Measurements from ENCODE around the gene ATPAF1.
"Not testable (repeated sequence)": the region's sequence is repeated elsewhere in the genome, so short reads cannot be mapped to it uniquely, and the experiment has no call there.

The ATPAF1 gene

DNA sequence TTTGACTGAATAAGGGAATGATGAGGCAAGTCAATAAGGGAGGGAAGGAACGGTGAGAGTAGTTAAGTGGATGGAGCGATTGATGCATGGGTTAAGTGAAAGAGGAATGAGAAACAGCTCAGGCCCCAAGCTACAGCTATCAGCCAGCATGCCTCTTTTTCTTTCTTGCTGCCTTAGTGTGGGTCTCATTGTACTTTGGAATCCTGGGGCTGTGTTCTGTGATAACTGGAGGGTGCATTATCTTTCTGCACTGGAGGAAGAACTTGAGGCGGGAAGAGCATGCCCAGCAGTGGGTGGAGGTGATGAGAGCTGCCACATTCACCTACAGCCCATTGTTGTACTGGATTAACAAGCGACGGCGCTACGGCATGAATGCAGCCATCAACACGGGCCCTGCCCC lies 4.5 kb upstream of the ATPAF1 start:
- peak; percentile 27 to 32 for DNase-seq
- TF ChIP-seq GATA1 (IDR thresholded peaks at IDR 0.05; ENCODE audit: low read depth, low read length) (no peak), POLR2A (IDR thresholded peaks at IDR 0.05; ENCODE audit: low read length) (no peak)

DNA sequence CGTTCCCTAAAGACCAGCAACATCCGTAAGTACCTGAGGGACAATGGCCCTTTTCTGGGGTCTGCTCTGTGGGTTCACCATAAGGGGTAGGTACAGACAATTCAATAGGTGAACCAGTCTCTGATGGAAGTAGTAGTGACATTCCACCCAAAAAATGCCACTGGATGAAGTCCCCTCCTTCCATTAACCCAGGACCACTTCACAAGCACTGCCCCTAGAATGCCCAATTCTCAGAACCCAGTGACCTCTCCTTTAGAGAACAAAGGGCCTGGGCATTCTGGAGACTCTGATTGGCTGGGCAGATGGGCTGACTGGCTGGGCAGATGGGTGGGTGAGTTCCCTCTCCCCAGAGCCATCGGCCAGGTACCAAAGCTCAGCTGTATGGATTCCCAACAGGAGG lies 3.4 kb upstream of the ATPAF1 start, which contains the start of gene TEX38:
TEX38 (plus strand) TSS at position 301 of the 400 bp plus-strand sequence; CDS start at position 382, 81 bp downstream.
- no peak for DNase-seq
- TF ChIP-seq POLR2A (IDR thresholded peaks at IDR 0.05; ENCODE audit: low read length): no peak

- TF ChIP-seq GATA1 (IDR thresholded peaks at IDR 0.05; ENCODE audit: low read depth, low read length) (no peak), POLR2A (IDR thresholded peaks at IDR 0.05; ENCODE audit: low read length) (no peak)
- peak; percentile 38 to 50 for DNase-seq
These were observed 2.0 kb upstream of the ATPAF1 start for GRCh38 chr1:46670134-46670533.

DNA sequence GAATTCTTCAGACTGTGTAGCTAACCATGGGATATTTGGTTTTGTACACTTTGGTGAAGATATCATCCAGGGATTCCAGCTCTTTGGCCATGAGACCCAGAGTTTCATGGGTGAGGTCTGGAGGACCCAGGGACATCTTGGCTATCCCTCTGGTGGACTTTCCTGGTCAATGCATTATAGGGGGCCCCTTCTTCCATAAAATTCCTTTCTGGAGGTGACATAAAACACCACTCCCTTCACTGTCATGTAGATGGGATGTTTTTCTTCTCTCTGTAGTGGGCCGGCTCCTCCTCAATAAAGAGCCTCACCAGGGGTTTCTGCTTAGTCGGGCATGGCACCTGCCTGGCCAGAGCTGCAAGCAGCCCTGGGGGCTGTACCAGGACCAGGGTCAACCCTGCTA lies 2.2 kb downstream of the ATPAF1 start:
- TF ChIP-seq POLR2A (IDR thresholded peaks at IDR 0.05; ENCODE audit: low read length) (no peak), GATA1 (IDR thresholded peaks at IDR 0.05; ENCODE audit: low read depth, low read length) (no peak)
- DNase-seq: no peak

DNA sequence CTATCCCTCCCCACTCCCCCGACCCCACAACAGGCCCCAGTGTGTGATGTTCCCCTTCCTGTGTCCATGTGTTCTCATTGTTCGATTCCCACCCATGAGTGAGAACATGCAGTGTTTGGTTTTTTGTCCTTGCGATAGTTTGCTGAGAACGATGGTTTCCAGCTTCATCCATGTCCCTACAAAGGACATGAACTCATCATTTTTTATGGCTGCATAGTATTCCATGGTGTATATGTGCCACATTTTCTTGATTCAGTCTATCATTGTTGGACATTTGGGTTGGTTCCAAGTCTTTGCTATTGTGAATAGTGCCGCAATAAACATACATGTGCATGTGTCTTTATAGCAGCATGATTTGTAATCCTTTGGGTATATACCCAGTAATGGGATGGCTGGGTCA lies 5.2 kb downstream of the ATPAF1 start:
- DNase-seq: not testable (repeated sequence)

GRCh38 chr1:46660116-46660515 lies 8.0 kb downstream of the ATPAF1 start:
- DNase-seq: not testable (repeated sequence)

- no peak for TF ChIP-seq POLR2A (IDR thresholded peaks at IDR 0.05; ENCODE audit: low read length)
- DNase-seq: no peak
These were observed 8.8 kb downstream of the ATPAF1 start for GRCh38 chr1:46659307-46659870.

DNA sequence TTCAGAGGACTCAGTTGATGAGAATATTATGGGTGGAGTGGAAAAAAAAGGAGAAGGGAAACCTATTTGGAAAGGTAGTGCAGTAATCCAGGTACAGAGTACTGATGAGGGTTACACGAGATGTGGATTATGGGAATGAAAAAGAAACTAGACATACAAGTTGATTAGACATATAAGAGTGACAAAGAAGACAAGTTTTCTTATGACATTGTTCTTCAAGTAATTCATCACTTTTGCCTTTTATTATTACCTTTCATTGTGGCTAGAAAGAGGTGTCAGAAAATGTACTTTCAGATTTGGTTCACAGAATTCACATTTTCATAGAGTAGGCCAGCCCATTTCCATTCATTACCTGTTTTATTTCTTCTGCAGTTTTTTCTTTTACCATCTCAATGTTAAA lies 10.4 kb downstream of the ATPAF1 start:
- no peak for DNase-seq
- TF ChIP-seq POLR2A (IDR thresholded peaks at IDR 0.05; ENCODE audit: low read length): no peak
- TF ChIP-seq GATA1 (IDR thresholded peaks at IDR 0.05; ENCODE audit: low read depth, low read length): no peak

- TF ChIP-seq GATA1 (IDR thresholded peaks at IDR 0.05; ENCODE audit: low read depth, low read length): no peak
- no peak for TF ChIP-seq POLR2A (IDR thresholded peaks at IDR 0.05; ENCODE audit: low read length)
- DNase-seq: no peak
These were observed 11.5 kb downstream of the ATPAF1 start for GRCh38 chr1:46656643-46657042.

GRCh38 chr1:46655848-46656247 lies 12.3 kb downstream of the ATPAF1 start:
- TF ChIP-seq GATA1 (IDR thresholded peaks at IDR 0.05; ENCODE audit: low read depth, low read length) (no peak), POLR2A (IDR thresholded peaks at IDR 0.05; ENCODE audit: low read length) (no peak)
- DNase-seq: no peak

DNA sequence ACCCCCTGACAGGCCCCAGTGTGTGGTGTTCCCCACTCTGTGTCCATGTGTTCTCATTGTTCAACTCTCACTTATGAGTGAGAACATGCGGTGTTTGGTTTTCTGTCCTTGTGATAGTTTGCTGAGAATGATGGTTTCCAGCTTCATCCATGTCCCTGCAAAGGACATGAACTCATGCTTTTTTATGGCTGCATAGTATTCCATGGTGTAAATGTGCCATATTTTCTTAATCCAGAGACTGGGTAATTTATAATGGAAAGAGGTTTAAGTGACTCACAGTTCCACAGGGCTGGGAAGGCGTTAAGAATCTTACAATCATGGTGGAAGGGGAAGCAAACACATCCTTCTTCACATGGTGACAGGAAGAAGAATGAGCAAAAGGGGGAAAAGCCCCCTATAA lies 13.5 kb downstream of the ATPAF1 start:
- not testable (repeated sequence) for DNase-seq

GRCh38 chr1:46654012-46654411 lies 14.2 kb downstream of the ATPAF1 start:
- no peak for DNase-seq
- TF ChIP-seq POLR2A (IDR thresholded peaks at IDR 0.05; ENCODE audit: low read length): no peak
- no peak for TF ChIP-seq GATA1 (IDR thresholded peaks at IDR 0.05; ENCODE audit: low read depth, low read length)

DNA sequence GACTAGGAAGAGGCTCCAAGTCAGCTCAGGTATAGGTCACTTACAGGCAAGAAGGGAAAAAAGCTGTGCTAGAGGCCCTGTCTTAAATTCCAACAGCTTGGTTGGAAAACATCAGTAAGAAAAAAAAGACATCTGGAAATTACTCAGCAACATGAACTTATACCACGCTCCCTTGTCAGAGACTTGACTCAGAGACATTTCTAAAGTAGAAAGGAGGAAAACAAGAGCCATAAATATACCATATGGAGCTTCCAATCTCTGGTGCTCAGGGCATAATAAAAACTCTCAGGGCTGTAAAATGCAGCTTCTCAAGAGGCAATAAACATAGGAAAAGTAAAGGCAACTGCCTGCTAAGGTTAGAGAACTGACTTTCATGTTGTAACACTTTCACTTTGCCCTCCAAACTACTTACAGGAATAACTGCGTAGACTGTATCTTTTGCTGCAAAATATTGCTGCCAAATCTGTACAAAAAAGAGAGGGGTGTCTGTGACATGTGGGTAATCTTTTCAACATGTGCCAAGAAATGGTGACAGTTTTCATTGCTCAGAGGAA lies 14.7 kb downstream of the ATPAF1 start:
- no peak for TF ChIP-seq GATA1 (IDR thresholded peaks at IDR 0.05; ENCODE audit: low read depth, low read length)
- no peak for TF ChIP-seq POLR2A (IDR thresholded peaks at IDR 0.05; ENCODE audit: low read length)
- DNase-seq: no peak

DNA sequence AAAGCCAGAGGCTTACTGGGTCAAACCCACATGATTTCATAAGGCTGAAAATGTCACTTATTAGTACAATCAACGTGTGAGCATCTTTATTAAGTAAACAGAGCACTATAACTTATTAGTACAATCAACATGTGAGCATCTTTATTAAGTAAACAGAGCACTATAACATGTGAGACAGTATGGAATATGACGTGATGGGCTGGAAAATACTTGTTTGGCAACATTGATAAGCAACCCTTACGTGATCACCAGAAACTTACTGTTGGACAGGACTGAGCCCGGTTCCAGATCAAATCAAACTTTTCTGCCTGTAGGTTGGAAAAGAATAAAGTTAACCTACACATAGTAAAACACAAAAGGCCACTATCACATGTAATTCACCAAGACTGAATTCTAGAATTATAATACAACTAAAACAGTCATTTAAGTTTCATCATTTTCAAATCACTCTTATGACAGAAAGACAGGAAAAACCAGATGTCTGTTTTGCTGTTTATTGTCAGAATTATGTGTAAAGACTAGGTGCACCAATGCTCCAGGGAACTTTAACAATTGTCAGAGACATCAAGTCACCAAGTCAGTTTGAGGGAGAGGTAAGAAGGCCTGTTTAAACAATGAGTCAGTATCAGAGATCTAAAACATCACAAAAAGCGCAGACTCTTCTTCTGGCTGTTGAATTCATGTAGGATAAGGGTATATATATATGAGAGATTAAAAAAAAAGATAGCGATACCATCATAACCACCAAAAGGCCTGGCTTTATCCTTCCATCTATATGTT lies 15.7 kb downstream of the ATPAF1 start:
- no peak for TF ChIP-seq GATA1 (IDR thresholded peaks at IDR 0.05; ENCODE audit: low read depth, low read length)
- no peak for TF ChIP-seq POLR2A (IDR thresholded peaks at IDR 0.05; ENCODE audit: low read length)
- DNase-seq: no peak

GRCh38 chr1:46651152-46651551 lies 17.0 kb downstream of the ATPAF1 start:
- DNase-seq: not testable (repeated sequence)

DNA sequence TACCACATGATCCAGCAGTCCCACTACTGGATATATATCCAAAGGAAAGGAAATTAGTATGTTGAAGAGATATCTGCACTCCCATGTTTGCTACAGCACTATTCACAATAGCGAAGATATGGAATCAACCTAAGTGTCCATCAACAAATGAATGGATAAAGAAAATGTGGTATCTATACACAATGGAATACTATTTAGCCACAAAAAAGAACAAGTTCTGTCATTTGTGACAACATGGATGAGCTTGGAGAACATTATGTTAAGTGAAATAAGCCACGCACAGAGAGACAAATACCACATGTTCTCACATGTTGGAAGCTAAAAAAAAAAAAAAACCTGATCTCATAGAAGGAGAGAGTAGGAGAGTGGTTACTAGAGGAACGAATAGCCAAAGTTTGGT lies 17.7 kb downstream of the ATPAF1 start:
- no peak for TF ChIP-seq POLR2A (IDR thresholded peaks at IDR 0.05; ENCODE audit: low read length)
- TF ChIP-seq GATA1 (IDR thresholded peaks at IDR 0.05; ENCODE audit: low read depth, low read length): no peak
- DNase-seq: no peak
